ENCODE data around the gene LDAF1.
"Not testable (repeated sequence)": the region's sequence is repeated elsewhere in the genome, so short reads cannot be mapped to it uniquely, and the experiment has no call there.

The LDAF1 gene

GRCh38 chr16:21161211-21161610 lies 2.7 kb downstream of the LDAF1 start:
- DNase-seq (ENCODE audit: low read depth in 1 of 2, low spot score in 1 of 2), result no peak

- no peak for DNase-seq (ENCODE audit: low read depth in 1 of 2, low spot score in 1 of 2)
Measured at GRCh38 chr16:21162661-21163151, 4.2 kb downstream of the LDAF1 start.

GRCh38 chr16:21163576-21163975 lies 5.1 kb downstream of the LDAF1 start:
- no peak for DNase-seq (ENCODE audit: low read depth in 1 of 2, low spot score in 1 of 2)

GRCh38 chr16:21164521-21165168 lies 6.2 kb downstream of the LDAF1 start:
- no peak for DNase-seq (ENCODE audit: low read depth in 1 of 2, low spot score in 1 of 2)

- DNase-seq (ENCODE audit: low read depth in 1 of 2, low spot score in 1 of 2), result no peak
Measured at GRCh38 chr16:21166561-21166961, 8.1 kb downstream of the LDAF1 start.

- no peak for DNase-seq (ENCODE audit: low read depth in 1 of 2, low spot score in 1 of 2)
Measured at GRCh38 chr16:21167360-21167759, 8.9 kb downstream of the LDAF1 start.

- no peak for DNase-seq (ENCODE audit: low read depth in 1 of 2, low spot score in 1 of 2)
Measured at GRCh38 chr16:21167929-21168602, 9.6 kb downstream of the LDAF1 start.

GRCh38 chr16:21169249-21169981 lies 10.9 kb downstream of the LDAF1 start:
- DNase-seq (ENCODE audit: low read depth in 1 of 2, low spot score in 1 of 2), result no peak

- not testable (repeated sequence) for DNase-seq (ENCODE audit: low read depth in 1 of 2, low spot score in 1 of 2)
Measured at GRCh38 chr16:21170116-21170515, 11.6 kb downstream of the LDAF1 start.

GRCh38 chr16:21172650-21173049 lies 14.2 kb downstream of the LDAF1 start:
- no peak for DNase-seq (ENCODE audit: low read depth in 1 of 2, low spot score in 1 of 2)

GRCh38 chr16:21175397-21175796 lies 16.9 kb downstream of the LDAF1 start:
- DNase-seq (ENCODE audit: low read depth in 1 of 2, low spot score in 1 of 2), result no peak

- no peak for DNase-seq (ENCODE audit: low read depth in 1 of 2, low spot score in 1 of 2)
Measured at GRCh38 chr16:21179126-21179982, 20.9 kb downstream of the LDAF1 start.

- DNase-seq (ENCODE audit: low read depth in 1 of 2, low spot score in 1 of 2), result no peak
Measured at GRCh38 chr16:21179983-21180365, 21.5 kb downstream of the LDAF1 start.

GRCh38 chr16:21183995-21184394 lies 25.5 kb downstream of the LDAF1 start:
- no peak for DNase-seq (ENCODE audit: low read depth in 1 of 2, low spot score in 1 of 2)

- DNase-seq (ENCODE audit: low read depth in 1 of 2, low spot score in 1 of 2), result no peak
Measured at GRCh38 chr16:21184834-21185233, 26.4 kb downstream of the LDAF1 start.

- no peak for DNase-seq (ENCODE audit: low read depth in 1 of 2, low spot score in 1 of 2)
Measured at GRCh38 chr16:21185659-21186325, 27.3 kb downstream of the LDAF1 start.

- no peak for DNase-seq (ENCODE audit: low read depth in 1 of 2, low spot score in 1 of 2)
Measured at GRCh38 chr16:21186326-21186691, 27.8 kb downstream of the LDAF1 start.

GRCh38 chr16:21189311-21189710 lies 30.8 kb downstream of the LDAF1 start:
- DNase-seq (ENCODE audit: low read depth in 1 of 2, low spot score in 1 of 2), result no peak

- DNase-seq (ENCODE audit: low read depth in 1 of 2, low spot score in 1 of 2), result no peak
Measured at GRCh38 chr16:21190013-21190412, 31.5 kb downstream of the LDAF1 start.

GRCh38 chr16:21190599-21190998 lies 32.1 kb downstream of the LDAF1 start:
- no peak for DNase-seq (ENCODE audit: low read depth in 1 of 2, low spot score in 1 of 2)

GRCh38 chr16:21192991-21193390 lies 34.5 kb downstream of the LDAF1 start:
- no peak for DNase-seq (ENCODE audit: low read depth in 1 of 2, low spot score in 1 of 2)

All from stimulated activated CD4-positive, alpha-beta T cell treated with anti-CD3 and anti-CD28 coated beads, Interleukin-15, amount 100 ng/mL, for 1 hour (primary cell).